Activated CD4-positive, alpha-beta T cell treated with anti-CD3 and anti-CD28 coated beads, Interleukin-2, amount 50 U/mL, for 1 hour (primary cell): Measurements from ENCODE around the gene KRTAP9-2.
"Not testable (repeated sequence)": the region's sequence is repeated elsewhere in the genome, so short reads cannot be mapped to it uniquely, and the experiment has no call there.

Experiments
- DNase-seq: peaks from one replicate; pipeline ENCODE4 v3.0.0-alpha.2; 2020

Gene KRTAP9-2, protein sequence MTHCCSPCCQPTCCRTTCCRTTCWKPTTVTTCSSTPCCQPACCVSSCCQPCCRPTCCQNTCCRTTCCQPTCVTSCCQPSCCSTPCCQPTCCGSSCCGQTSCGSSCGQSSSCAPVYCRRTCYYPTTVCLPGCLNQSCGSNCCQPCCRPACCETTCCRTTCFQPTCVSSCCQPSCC

GRCh38 chr17:41226598-41227095 is at the start of gene KRTAP9-2:
Gene KRTAP9-2 (plus strand): TSS chr17:41226648. CDS start chr17:41226655, 7 bp downstream.
- DNase-seq, result not testable (repeated sequence)

DNA sequence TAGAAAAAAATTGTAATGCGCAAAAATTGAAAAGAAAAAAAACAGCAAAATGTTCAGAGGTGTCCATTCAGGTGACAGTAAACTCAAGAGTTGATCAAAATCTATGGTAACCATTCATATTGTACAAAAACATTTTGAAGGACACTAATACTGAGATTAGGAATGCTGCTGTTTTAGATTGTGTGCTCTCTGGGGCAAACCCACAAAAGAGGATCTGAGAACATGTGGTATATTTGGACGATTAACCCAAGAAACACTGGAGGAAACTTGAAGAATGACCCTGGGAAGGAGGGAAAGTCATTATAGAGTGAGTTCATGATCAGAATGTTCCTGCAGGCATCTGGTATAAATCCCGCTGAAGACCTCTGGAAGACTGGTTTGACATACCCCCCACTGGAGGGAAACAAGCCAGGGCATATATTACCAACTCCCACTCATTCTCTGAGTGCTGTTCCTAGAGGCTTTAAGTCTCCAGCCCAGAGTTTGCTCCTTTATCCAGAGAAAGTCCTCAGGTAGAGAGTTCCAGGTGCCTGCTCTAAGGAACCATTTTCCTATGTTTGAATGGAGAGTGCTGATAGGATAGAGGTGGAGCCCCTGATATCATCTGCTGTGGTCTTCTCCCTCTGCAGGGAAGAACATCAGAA is 49.6 kb upstream of the KRTAP9-2 start:
- DNase-seq, result no peak

DNA sequence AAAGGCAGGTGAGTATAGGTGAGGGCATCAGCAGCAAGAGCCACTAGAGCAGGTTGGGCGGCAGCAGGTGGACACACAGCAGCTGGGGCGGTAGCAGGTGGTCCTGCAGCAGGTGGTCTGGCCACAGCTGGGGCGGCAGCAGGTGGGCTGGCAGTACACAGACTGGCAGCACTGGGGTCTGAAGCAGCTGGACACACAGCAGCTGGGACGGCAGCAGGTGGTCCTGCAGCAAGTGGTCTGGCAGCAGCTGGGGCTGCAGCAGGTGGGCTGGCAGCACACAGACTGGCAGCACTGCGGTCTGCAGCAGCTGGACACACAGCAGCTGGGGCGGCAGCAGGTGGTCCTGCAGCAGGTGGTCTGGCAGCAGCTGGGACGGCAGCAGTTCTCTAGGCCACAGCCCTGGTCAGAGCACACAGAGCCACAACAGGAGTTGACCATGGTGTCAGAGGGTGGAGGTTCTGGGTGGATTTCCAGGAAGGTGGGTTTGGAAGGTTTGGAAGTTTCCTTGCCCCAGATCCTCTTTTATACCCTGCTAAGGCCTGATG is 48.6 kb upstream of the KRTAP9-2 start, which contains the start of gene KRTAP4-2:
Gene KRTAP4-2, minus strand, starts transcription at position 495 of the 545 bp plus-strand sequence. Its CDS starts 57 bp downstream, at position 438.
- DNase-seq, result no peak

DNA sequence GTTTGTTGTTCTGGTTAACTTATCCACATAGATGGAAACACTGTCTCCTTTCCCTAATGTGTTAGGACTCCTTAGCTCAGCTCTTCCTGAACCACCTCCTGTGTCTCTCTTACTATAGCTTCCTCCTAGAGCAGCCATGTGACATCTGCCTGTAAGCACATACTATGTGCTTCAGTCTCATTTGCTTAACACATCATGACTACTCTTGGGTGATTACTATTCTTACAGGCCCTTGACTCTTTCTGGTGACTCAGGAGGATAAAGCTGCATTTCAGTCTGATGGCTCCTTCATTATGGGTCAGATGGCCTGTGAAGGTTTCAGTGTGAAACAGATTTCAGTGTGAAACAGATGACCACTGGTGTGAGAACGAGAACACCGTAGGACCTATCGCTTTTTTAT is 48.1 kb upstream of the KRTAP9-2 start:
- no peak for DNase-seq

- DNase-seq, result no peak
Observed at GRCh38 chr17:41178843-41179616, 47.4 kb upstream of the KRTAP9-2 start.

- DNase-seq, result no peak
Observed at GRCh38 chr17:41184480-41184961, 41.9 kb upstream of the KRTAP9-2 start, which contains the start of gene KRTAP4-1. Gene KRTAP4-1 (minus strand): TSS chr17:41184911. CDS start chr17:41184854, 57 bp downstream.

GRCh38 chr17:41185001-41185400 is 41.4 kb upstream of the KRTAP9-2 start:
- no peak for DNase-seq

DNA sequence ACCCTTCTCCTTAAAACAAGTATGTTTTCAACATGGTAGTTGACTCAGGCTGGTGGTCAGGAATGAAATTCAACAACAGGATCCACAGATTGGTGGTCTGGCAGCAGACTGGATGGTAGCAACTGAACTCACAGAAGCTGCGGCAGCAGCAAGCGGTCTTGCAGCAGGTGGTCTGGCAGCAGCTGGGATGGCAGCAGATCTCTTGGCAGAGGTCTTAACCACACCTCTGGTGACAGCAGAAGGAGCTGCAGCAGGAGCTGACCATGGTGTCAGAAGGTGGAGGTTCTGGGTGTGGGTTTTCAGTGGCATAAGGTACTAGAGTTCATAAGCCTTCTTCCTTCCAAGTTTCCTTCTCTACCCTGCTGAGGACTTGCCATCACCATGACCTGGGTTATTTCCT is 39.6 kb upstream of the KRTAP9-2 start:
- DNase-seq, result no peak

GRCh38 chr17:41189837-41190318 is 36.6 kb upstream of the KRTAP9-2 start, which contains the start of gene KRTAP9-1:
Gene KRTAP9-1 (plus strand): TSS chr17:41189887. CDS start chr17:41189887, 0 bp downstream.
- DNase-seq, result not testable (repeated sequence)

GRCh38 chr17:41190328-41190727 is 36.1 kb upstream of the KRTAP9-2 start:
- no peak for DNase-seq

- DNase-seq, result no peak
Observed at GRCh38 chr17:41196068-41196467, 30.4 kb upstream of the KRTAP9-2 start.

- no peak for DNase-seq
Observed at GRCh38 chr17:41199421-41200078, 26.9 kb upstream of the KRTAP9-2 start.

GRCh38 chr17:41211845-41212466 is 14.5 kb upstream of the KRTAP9-2 start:
- no peak for DNase-seq

DNA sequence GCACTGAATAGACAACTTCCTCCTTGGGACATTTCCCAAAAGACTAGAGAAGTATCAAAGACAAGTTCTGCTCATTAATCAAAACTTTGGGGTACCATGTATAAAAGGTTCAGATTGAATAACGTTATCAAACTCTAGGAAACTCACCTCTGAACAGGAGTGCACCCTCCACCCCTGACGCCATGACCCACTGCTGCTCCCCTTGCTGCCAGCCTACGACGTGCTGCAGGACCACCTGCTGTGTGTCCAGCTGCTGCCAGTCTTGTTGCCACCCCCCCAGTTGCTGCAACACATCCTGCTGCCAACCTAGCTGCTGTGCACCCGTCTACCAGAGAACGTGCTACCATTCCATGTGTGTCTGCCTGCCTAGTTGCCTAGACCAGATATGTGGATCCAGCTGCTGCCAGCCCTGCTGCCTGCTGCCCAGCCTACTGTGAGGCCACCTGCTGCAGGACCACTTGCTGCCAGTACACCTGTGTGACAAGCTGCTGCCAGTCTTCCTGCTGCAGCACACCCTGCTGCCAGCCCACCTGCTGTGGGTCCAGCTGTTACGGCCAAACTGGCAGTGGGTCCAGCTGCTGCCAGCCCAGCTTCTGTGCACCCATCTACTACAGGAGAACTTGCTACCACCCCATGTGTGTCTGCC is 13.8 kb upstream of the KRTAP9-2 start:
- no peak for DNase-seq

- no peak for DNase-seq
Observed at GRCh38 chr17:41215681-41216080, 10.8 kb upstream of the KRTAP9-2 start.

DNA sequence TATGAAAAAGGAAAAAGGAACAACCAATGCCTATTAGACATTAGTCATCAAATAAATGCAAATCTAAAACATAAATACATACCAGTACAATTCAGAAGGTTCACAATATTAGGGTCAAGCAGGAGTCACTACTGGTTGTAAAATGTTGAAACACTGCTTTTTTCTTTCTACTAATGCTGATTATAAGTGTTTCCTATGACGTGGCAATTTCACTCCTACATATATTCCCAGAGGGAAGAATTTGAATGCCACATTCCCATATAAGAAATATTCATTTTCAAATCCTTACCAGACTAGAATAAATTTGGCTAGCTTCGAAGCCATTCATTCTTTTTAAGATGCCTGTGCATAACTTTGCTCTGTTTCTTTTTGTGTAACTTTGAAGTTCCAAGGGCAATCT is 2.6 kb upstream of the KRTAP9-2 start:
- DNase-seq, result no peak

DNA sequence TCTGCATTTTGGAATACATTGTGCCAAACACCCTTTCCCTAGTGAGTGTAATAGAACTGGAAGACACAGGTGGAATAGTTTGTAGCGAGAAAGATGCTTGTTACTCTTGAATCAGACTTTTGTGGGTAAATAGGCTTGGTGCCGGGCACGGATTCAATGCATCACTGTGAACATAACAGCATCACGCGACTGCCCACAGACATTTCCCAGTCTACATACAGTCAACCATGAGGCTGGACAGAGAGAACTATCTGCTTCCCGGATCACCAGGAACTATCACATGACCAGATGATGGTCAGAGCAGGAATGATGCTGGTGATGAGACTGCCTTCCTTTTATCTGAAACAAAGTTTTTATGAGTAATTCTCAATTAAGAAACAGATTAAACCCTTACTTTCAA is 397 bp upstream of the KRTAP9-2 start:
- DNase-seq, result no peak

DNA sequence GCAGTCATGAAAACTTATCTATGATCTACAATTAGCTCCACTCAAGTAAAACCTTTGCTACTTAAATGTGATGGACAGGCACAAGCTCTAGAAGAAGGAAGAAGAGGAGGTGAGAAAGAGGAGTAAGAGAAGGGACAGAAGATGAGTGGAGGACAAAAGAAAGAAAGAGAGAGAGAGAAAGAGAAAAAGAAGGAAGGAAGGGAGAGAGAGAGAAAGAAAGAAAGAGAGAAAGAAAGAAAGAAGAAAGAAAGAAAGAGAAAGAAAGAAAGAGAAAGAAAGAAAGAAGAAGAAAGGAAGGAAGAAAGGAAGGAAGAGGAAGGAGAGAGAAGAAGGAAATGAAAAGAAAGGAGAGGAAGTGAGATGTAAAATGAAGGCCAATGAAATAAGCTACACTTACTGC is 3.6 kb downstream of the KRTAP9-2 start:
- DNase-seq, result no peak

DNA sequence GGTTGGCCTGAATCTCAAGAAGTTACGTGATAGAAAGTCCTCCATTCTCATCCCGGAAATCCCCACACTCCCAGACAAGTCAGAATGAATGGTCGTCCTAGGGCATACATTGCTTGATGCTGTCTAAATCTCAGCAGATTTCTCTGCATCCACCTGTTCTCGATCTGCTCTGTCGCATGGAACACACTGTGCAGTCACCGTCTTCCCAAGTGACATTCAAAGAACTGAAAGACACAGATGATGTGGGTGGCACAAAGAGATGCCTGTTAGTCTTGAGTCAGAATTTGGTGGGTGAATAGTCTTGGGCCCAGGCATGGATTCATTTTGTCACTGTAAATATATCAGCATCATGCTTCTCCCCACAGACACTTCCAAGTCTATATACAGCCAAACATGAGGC is 5.3 kb downstream of the KRTAP9-2 start:
- no peak for DNase-seq

GRCh38 chr17:41232399-41233105 is 6.1 kb downstream of the KRTAP9-2 start, which contains the start of gene KRTAP9-3:
Gene KRTAP9-3 (plus strand): TSS chr17:41232449. CDS start chr17:41232502, 53 bp downstream.
- not testable (repeated sequence) for DNase-seq
